Muscle of back (tissue), 11 donors: ENCODE data around the gene SLC17A4. TPM values are rescaled to one million over a fixed set of nuclear protein-coding genes. Genes with fewer than 3 reads are reported as not detected.

ENCODE experiments used
- DNase-seq, 3 donors: peaks; one replicate each; pipeline versions ENCODE4 v3.0.0 to v3.0.0-alpha.2; 2013
- polyA plus RNA-seq, 10 donors: library from polyadenylated mRNA; unstranded; fragments of 120-200 nt; gene quantifications; one replicate each; pipeline ENCODE4 v1.2.1, GENCODE V29; 2013; ENCODE audit not compliant: insufficient read length in 10 of 10

The SLC17A4 gene
- polyA plus RNA-seq, 10 donors = not detected

GRCh38 chr6:25801436-25801835 lies 46.9 kb downstream of the SLC17A4 start:
- DNase-seq = no peak

- no peak for DNase-seq
These were observed 50.3 kb downstream of the SLC17A4 start for GRCh38 chr6:25804804-25805203.

- no peak for DNase-seq
These were observed 60.7 kb downstream of the SLC17A4 start for GRCh38 chr6:25815194-25815593.

- DNase-seq = no peak
These were observed 61.7 kb downstream of the SLC17A4 start for GRCh38 chr6:25816252-25816651.

GRCh38 chr6:25821341-25821740 lies 66.8 kb downstream of the SLC17A4 start:
- no peak for DNase-seq

- DNase-seq = no peak
These were observed 74.8 kb downstream of the SLC17A4 start for GRCh38 chr6:25829375-25829774.

GRCh38 chr6:25830458-25830857 lies 75.9 kb downstream of the SLC17A4 start:
- no peak for DNase-seq

Other genes with a start within 250 kb of the SLC17A4 start
- under 1 TPM in 1 of 10 donors, not detected in 9; 0.11 TPM for gene SCGN, start 102.5 kb upstream of the SLC17A4 start, polyA plus RNA-seq
- not detected for gene SLC17A1, start 77.3 kb downstream of the SLC17A4 start, polyA plus RNA-seq
- gene SLC17A3, start 119.5 kb downstream of the SLC17A4 start, polyA plus RNA-seq = not detected
- gene SLC17A2, start 175.9 kb downstream of the SLC17A4 start, polyA plus RNA-seq = not detected
- 1 to 10 TPM; 3.1 to 9.2 (median 5.8) TPM for gene TRIM38, start 208.1 kb downstream of the SLC17A4 start, polyA plus RNA-seq